Panc1 (cell line): ENCODE results near the gene DPH1. TPM values are rescaled to one million over a fixed set of nuclear protein-coding genes. Genes with fewer than 3 reads are reported as not detected.

ENCODE experiments used
- ATAC-seq: fragments of 200-7000 bp; cut with Tn5 transposase; 2 replicates; pipeline ENCODE4 v1.9.1; 2020; ENCODE audit warnings: mild to moderate bottlenecking, moderate library complexity
- BruUV-seq: library from RNA; stranded (reverse); fragments of 400-500 nt; replicated peaks from 2 replicates; lab custom pipeline; 2021; lab: Mats Ljungman, UMichigan
- CTCF ChIA-PET: fragments of 300-600 bp; sonication (Branson Sonifier 250); formaldehyde crosslinking; loops from one replicate; lab custom pipeline; 2022; ENCODE audit warnings: antibody characterized with exemption; lab: Charles Lee
- POLR2A ChIA-PET: fragments of 300-600 bp; sonication (Branson Sonifier 250); formaldehyde crosslinking; loops from one replicate; lab custom pipeline; 2022; ENCODE audit warnings: antibody characterized with exemption; lab: Charles Lee
- DNase-seq: peaks from one replicate; pipeline ENCODE4 v3.0.0-alpha.2; 2010; ENCODE audit warnings: low read depth, low spot score
- H3K27ac ChIP-seq: 2 replicates; pipeline ENCODE4 v1.5.1; 2011; ENCODE audit warnings: mild to moderate bottlenecking, low read length, inconsistent platforms
- H3K27me3 ChIP-seq: fragments of 200-500 bp; sonication (Bioruptor generic); 2 replicates; pipeline ENCODE4 v1.6.0; 2014; ENCODE audit warnings: low read length, inconsistent platforms; ENCODE audit not compliant: control insufficient read depth, insufficient read depth
- H3K36me3 ChIP-seq: fragments of 200-500 bp; sonication (Bioruptor generic); 2 replicates; pipeline ENCODE4 v1.5.1; 2014; ENCODE audit warnings: inconsistent platforms, mild to moderate bottlenecking, low read length, moderate library complexity; ENCODE audit not compliant: control insufficient read depth, insufficient read depth
- H3K4me1 ChIP-seq: 2 replicates; pipeline ENCODE4 v1.5.1; 2011; ENCODE audit warnings: inconsistent platforms, mild to moderate bottlenecking, low read length, moderate library complexity; ENCODE audit not compliant: control insufficient read depth, insufficient read depth
- H3K4me3 ChIP-seq, 2 experiments: 2 replicates each; pipeline ENCODE4 v1.5.1; 2011 to 2012; ENCODE audit warnings: low read depth in 2 of 2, low read length in 2 of 2, mild to moderate bottlenecking in 2 of 2, inconsistent platforms in 1 of 2, moderate library complexity in 1 of 2
- H3K9me3 ChIP-seq: fragments of 200-500 bp; sonication (Bioruptor generic); 2 replicates; pipeline ENCODE4 v1.5.1; 2014; ENCODE audit warnings: low read depth, mild to moderate bottlenecking, inconsistent platforms, low read length, moderate library complexity; ENCODE audit not compliant: control insufficient read depth, insufficient read depth
- CTCF ChIP-seq: fragments of 450-650 bp; IDR thresholded peaks from 2 replicates; pipeline ENCODE4 v1.5.1; 2017; ENCODE audit warnings: mild to moderate bottlenecking
- POLR2AphosphoS5 ChIP-seq: IDR thresholded peaks from 2 replicates; pipeline ENCODE4 v1.6.1; 2012; ENCODE audit warnings: mild to moderate bottlenecking, low read depth, low read length, moderate library complexity
- REST ChIP-seq, 2 experiments: IDR thresholded peaks; 2 replicates each; pipeline ENCODE4 v1.6.1; 2011 to 2012; ENCODE audit warnings: low read depth in 2 of 2, control low read depth in 1 of 2, low read length in 1 of 2, mild to moderate bottlenecking in 1 of 2, moderate library complexity in 1 of 2; ENCODE audit not compliant: insufficient read depth in 1 of 2
- SIN3A ChIP-seq: IDR thresholded peaks from 2 replicates; pipeline ENCODE4 v1.6.1; 2012; ENCODE audit warnings: low read depth, mild to moderate bottlenecking, low read length, moderate library complexity, borderline replicate concordance; ENCODE audit not compliant: insufficient read depth
- TCF7L2 ChIP-seq: IDR thresholded peaks from 2 replicates; pipeline ENCODE4 v1.6.1; 2011; ENCODE audit warnings: mild to moderate bottlenecking, low read depth, low read length, inconsistent platforms
- in situ Hi-C: cut with HindIII; loops from 2 replicates; pipeline ENCODE4 v1.10.0; 2016; ENCODE audit warnings: low sequenced_read_pairs, low pct_unique_long_range_greater_than_20kb
- intact Hi-C: fragments of 100-400 bp; cut with micrococcal nuclease; formaldehyde crosslinking; loops from one replicate; pipeline ENCODE4 v1.10.0; 2022; ENCODE audit not compliant: unreplicated experiment
- total RNA-seq: library from RNA; stranded (reverse); gene quantifications from one replicate; pipeline ENCODE4 v1.2.1, GENCODE V29; 2021; ENCODE audit not compliant: unreplicated experiment

Gene DPH1
- total RNA-seq, 1 experiment from 2014 or later: 24.3 TPM

GRCh38 chr17:2057760-2058585 is 28.0 kb downstream of the DPH1 start:
- H3K4me1 ChIP-seq: no peaks in the 10 kb centered on the region
- CTCF ChIA-PET: interaction anchor here (0.6 to 0.8 kb wide), 2 partner anchors 187 to 210 kb away, joined by 3 read pairs; no protein-coding TSS in a partner anchor
- no TSS peak for BruUV-seq
- TF ChIP-seq TCF7L2 (no peak), REST (IDR thresholded peaks at IDR 0.05; ENCODE audit: insufficient read depth in 1 of 2, low read depth in 2 of 2, low read length in 1 of 2) (no peak), CTCF (no peak), SIN3A (no peak), POLR2AphosphoS5 (no peak)
- ATAC-seq (no peak), DNase-seq (no peak)
- no peaks in the 10 kb centered on the region for H3K9me3 ChIP-seq
- in situ Hi-C loops: no loop called here
- POLR2A ChIA-PET: no interaction called here
- H3K27ac ChIP-seq: no peak overlapping the region
- intact Hi-C loops: no loop called here
- no peak overlapping the region for H3K4me3 ChIP-seq
- no peaks in the 10 kb centered on the region for H3K27me3 ChIP-seq
- H3K36me3 ChIP-seq: no peaks in the 10 kb centered on the region

- BruUV-seq: no TSS peak
- Histone ChIP-seq H3K4me3 (no peak overlapping the region), H3K27me3 (no peaks in the 10 kb centered on the region), H3K9me3 (no peaks in the 10 kb centered on the region), H3K27ac (no peak overlapping the region), H3K4me1 (no peaks in the 10 kb centered on the region), H3K36me3 (no peaks in the 10 kb centered on the region)
- ATAC-seq (no peak), DNase-seq (no peak)
- intact Hi-C loops: no loop called here
- CTCF ChIA-PET: interaction anchor here (0.6 to 0.8 kb wide), 3 partner anchors 173 to 210 kb away, joined by 3 read pairs; no protein-coding TSS in a partner anchor
- in situ Hi-C loops: no loop called here
- POLR2A ChIA-PET: no interaction called here
- no peak for TF ChIP-seq POLR2AphosphoS5
- TF ChIP-seq CTCF: peak; percentile 70; the same call in 1 of the 2 replicates
These were observed 28.9 kb downstream of the DPH1 start for GRCh38 chr17:2058586-2059546.
